ENCODE measurements around the gene MFSD12. TPM values are rescaled to one million over a fixed set of nuclear protein-coding genes. Genes with fewer than 3 reads are reported as not detected.
A peak's percentile ranks its signal among the peaks of the same experiment; 100 is the strongest.

The MFSD12 gene
- total RNA-seq, 1 donor from 2014 or later: 76.9 TPM

DNA sequence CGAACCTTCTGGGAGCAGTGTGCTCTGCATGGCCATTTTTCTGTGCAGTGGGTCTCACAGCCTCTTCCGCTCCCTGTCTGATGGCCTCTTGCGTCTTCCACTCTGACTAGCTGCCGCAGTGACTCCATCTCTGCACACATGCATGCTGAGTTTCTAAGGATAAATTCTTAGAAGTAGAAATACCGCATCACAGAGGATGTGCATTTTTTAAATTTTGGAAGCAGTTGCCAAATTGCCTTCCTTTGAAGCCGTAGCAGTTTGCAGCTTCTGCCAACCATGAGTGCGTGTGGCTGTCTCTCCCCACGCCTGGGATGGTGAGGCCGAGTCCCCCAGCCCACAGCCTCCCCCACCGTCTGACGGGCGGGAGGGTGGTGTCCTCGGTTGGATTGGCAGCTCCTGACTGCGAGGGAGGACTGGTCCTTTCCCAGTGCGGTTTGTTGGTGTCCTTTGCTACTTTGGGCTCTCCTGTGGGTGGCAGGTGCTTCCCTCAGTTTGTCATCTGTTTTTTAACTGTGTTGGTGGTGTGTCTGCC, 41.4 kb downstream of the MFSD12 start:
- H3K27me3 Mint-ChIP-seq: no peaks in the 10 kb centered on the region
- H3K4me1 Mint-ChIP-seq: peaks cover 53% of the 10 kb centered on the region
- DNase-seq (no peak), ATAC-seq (ENCODE audit: low read depth) (no peak)
- H3K36me3 Mint-ChIP-seq (ENCODE audit: low read depth): peaks cover 20% of the 10 kb centered on the region
- intact Hi-C loops (cut with micrococcal nuclease): no loop called here
- TF ChIP-seq, protein P1, sequence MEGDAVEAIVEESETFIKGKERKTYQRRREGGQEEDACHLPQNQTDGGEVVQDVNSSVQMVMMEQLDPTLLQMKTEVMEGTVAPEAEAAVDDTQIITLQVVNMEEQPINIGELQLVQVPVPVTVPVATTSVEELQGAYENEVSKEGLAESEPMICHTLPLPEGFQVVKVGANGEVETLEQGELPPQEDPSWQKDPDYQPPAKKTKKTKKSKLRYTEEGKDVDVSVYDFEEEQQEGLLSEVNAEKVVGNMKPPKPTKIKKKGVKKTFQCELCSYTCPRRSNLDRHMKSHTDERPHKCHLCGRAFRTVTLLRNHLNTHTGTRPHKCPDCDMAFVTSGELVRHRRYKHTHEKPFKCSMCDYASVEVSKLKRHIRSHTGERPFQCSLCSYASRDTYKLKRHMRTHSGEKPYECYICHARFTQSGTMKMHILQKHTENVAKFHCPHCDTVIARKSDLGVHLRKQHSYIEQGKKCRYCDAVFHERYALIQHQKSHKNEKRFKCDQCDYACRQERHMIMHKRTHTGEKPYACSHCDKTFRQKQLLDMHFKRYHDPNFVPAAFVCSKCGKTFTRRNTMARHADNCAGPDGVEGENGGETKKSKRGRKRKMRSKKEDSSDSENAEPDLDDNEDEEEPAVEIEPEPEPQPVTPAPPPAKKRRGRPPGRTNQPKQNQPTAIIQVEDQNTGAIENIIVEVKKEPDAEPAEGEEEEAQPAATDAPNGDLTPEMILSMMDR (IDR thresholded peaks at IDR 0.05): no peak
- ChIA-PET POLR2A (interaction anchor here (1.3 kb wide), 2 partner anchors 15 to 22 kb away, joined by 3 to 6 read pairs; partner anchors contain the start of gene DOHH), CTCF (no interaction called here)
- no peak overlapping the region for H3K4me3 Mint-ChIP-seq
- H3K9me3 Mint-ChIP-seq: no peaks in the 10 kb centered on the region
- peak overlapping the region; percentile 59 for H3K27ac Mint-ChIP-seq

DNA sequence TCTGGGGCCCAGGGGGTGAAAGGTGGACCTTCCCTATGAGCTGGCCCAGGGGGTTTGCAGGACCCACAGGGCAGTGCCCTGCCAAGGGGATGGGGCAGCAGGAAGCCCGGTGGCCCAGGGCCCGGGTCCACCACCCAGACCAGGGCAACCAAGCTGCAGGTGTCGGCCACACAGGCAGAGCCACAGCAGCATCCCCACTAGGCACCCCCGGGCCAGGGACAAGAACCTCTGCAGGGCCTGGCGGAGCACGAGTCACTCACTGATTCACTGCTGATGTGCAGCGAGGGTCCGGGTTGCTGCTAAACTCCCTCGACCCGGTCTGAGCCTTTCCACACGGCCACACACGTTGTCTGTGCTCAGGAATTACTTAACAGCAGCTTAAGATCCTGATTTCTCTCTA, 42.5 kb downstream of the MFSD12 start:
- ChIA-PET CTCF (no interaction called here), POLR2A (interaction anchor here (0.7 kb wide), 1 partner anchor 43 kb away, joined by 3 read pairs; no protein-coding TSS in a partner anchor)
- H3K27me3 Mint-ChIP-seq: no peaks in the 10 kb centered on the region
- no peak for DNase-seq
- no peak overlapping the region for H3K27ac Mint-ChIP-seq
- H3K36me3 Mint-ChIP-seq (ENCODE audit: low read depth): peaks cover 25% of the 10 kb centered on the region
- no peaks in the 10 kb centered on the region for H3K9me3 Mint-ChIP-seq
- intact Hi-C loops (cut with micrococcal nuclease): no loop called here
- no peak for ATAC-seq (ENCODE audit: low read depth)
- TF ChIP-seq, protein P1 (IDR thresholded peaks at IDR 0.05): no peak
- peaks cover 50% of the 10 kb centered on the region for H3K4me1 Mint-ChIP-seq
- H3K4me3 Mint-ChIP-seq: no peak overlapping the region

DNA sequence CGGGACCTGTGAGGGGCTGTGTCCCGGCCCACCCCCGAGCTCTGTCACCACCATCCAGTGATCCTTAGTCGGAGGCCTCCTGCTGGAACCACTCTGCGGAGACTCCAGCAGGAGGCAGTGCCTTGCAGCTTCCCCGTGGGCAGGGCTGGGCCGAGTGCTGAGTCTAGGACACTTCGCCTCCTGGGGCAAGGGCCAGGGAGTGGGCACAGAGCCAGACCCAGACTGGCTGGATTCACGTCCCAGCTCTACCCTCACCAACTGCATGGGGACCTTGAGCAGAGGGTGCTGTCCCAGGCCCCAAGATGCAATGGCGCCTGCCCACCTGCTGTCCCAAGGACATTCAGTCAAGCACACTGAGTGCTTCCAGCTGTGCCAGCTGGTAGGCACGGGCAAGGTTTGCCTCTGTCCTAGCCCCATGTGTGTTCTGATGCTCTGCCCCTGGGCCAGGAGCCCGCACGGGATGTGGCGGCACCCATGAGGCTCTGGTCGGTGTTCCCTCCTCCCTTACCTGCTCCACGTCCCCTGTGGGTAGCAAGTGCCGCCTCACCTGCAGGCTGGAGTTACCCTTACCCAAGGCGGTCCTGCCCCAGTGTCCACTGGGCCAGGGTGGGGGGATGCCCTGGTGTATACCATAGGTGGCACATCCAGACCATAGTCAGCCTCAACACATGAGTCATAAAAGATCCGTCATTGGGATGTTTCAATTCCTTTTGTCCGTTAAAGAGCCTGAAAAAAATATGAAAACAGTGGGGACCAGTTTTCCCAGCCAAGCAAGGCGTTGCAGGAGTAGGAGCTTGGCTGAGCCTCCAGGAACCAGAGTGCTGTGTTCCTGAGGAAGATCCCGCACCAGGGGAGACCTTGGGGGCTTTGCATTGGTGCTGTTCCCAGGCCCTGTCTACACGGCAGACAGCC, 43.9 kb downstream of the MFSD12 start:
- H3K4me1 Mint-ChIP-seq: peaks cover 55% of the 10 kb centered on the region
- peaks cover 37% of the 10 kb centered on the region for H3K36me3 Mint-ChIP-seq (ENCODE audit: low read depth)
- H3K4me3 Mint-ChIP-seq: no peak overlapping the region
- ChIA-PET CTCF (no interaction called here), POLR2A (interaction anchor here (0.6 kb wide), 1 partner anchor 12 kb away, joined by 3 read pairs; no protein-coding TSS in a partner anchor)
- no peak for ATAC-seq (ENCODE audit: low read depth)
- H3K27me3 Mint-ChIP-seq: no peaks in the 10 kb centered on the region
- no peak overlapping the region for H3K27ac Mint-ChIP-seq
- TF ChIP-seq, protein P1 (IDR thresholded peaks at IDR 0.05): no peak
- no peak for DNase-seq
- no peaks in the 10 kb centered on the region for H3K9me3 Mint-ChIP-seq
- intact Hi-C loops (cut with micrococcal nuclease): no loop called here

DNA sequence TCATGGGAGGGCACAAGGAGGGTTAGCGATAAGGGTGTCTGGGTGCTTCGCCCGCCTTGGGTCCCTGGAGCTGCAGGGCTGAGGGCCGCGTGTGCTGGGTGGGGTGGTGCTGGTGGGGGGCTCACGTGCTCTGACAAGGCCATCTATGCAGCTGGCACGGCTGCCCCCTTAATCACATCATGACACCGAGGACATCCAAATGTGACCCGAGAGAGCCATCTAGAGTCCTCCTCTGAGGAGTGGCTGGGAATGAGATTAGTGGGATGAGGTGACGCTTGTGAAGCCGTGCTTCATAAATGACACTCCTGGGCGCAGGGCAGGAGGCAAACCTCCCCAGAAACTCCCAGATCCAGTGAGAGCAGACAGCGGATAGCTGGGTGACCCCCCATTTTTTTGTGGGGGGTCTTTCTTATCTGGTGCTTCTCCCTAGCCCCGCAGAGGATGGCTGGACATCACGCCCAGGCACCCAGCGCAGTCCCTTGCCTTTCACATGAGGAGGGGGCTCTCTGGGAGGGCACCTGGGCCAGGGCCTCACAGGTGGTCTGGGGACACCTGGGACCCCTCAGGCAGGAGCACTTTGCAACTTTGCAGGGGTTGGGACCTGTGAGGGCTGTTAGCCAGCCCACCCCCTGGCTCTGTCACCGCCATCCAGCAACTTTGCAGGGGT, 44.7 kb downstream of the MFSD12 start:
- Mint-ChIP-seq H3K27me3 (no peaks in the 10 kb centered on the region), H3K36me3 (ENCODE audit: low read depth) (peaks cover 39% of the 10 kb centered on the region), H3K9me3 (no peaks in the 10 kb centered on the region), H3K4me3 (no peak overlapping the region), H3K27ac (no peak overlapping the region), H3K4me1 (peaks cover 53% of the 10 kb centered on the region)
- ChIA-PET POLR2A (no interaction called here), CTCF (no interaction called here)
- intact Hi-C loops (cut with micrococcal nuclease): no loop called here
- DNase-seq: no peak
- TF ChIP-seq, protein P1 (IDR thresholded peaks at IDR 0.05): no peak
- no peak for ATAC-seq (ENCODE audit: low read depth)

Data from activated B cell treated with CpG ODN at 0.5 μM for 24 hours (primary cell).